ENCODE measurements around the gene VN1R5.
"Not testable (repeated sequence)": the region's sequence is repeated elsewhere in the genome, so short reads cannot be mapped to it uniquely, and the experiment has no call there.

Gene VN1R5

GRCh38 chr1:247255772-247256171 is at the start of gene VN1R5:
VN1R5 (plus strand) TSS chr1:247256072.
- not testable (repeated sequence) for DNase-seq

- peak; percentile 26 for DNase-seq
Measured at GRCh38 chr1:247209396-247209795, 46.5 kb upstream of the VN1R5 start.

GRCh38 chr1:247210062-247210375 is 45.9 kb upstream of the VN1R5 start:
- no peak for DNase-seq

GRCh38 chr1:247210376-247211117 is 45.3 kb upstream of the VN1R5 start:
- DNase-seq, result peak; percentile 87

GRCh38 chr1:247211339-247211738 is 44.5 kb upstream of the VN1R5 start:
- DNase-seq, result no peak

GRCh38 chr1:247212012-247212411 is 43.9 kb upstream of the VN1R5 start:
- DNase-seq, result no peak

- no peak for DNase-seq
Measured at GRCh38 chr1:247212627-247213617, 43.0 kb upstream of the VN1R5 start.

- DNase-seq, result no peak
Measured at GRCh38 chr1:247216261-247216660, 39.6 kb upstream of the VN1R5 start.

GRCh38 chr1:247218121-247218651 is 37.7 kb upstream of the VN1R5 start:
- DNase-seq, result no peak

GRCh38 chr1:247220280-247220679 is 35.6 kb upstream of the VN1R5 start:
- DNase-seq, result not testable (repeated sequence)

- no peak for DNase-seq
Measured at GRCh38 chr1:247222840-247223239, 33.0 kb upstream of the VN1R5 start.

- no peak for DNase-seq
Measured at GRCh38 chr1:247224822-247225221, 31.1 kb upstream of the VN1R5 start.

- DNase-seq, result no peak
Measured at GRCh38 chr1:247228133-247228532, 27.7 kb upstream of the VN1R5 start.

- no peak for DNase-seq
Measured at GRCh38 chr1:247241691-247242090, 14.2 kb upstream of the VN1R5 start.

GRCh38 chr1:247243524-247244137 is 12.2 kb upstream of the VN1R5 start:
- DNase-seq, result no peak

GRCh38 chr1:247246325-247247115 is 9.4 kb upstream of the VN1R5 start:
- no peak for DNase-seq

- no peak for DNase-seq
Measured at GRCh38 chr1:247247568-247247967, 8.3 kb upstream of the VN1R5 start.

- DNase-seq, result no peak
Measured at GRCh38 chr1:247266053-247266452, 10.2 kb downstream of the VN1R5 start.

GRCh38 chr1:247268390-247269045 is 12.6 kb downstream of the VN1R5 start:
- DNase-seq, result no peak

- no peak for DNase-seq
Measured at GRCh38 chr1:247269133-247269532, 13.3 kb downstream of the VN1R5 start.

GRCh38 chr1:247270003-247270402 is 14.1 kb downstream of the VN1R5 start:
- no peak for DNase-seq

- no peak for DNase-seq
Measured at GRCh38 chr1:247273013-247273412, 17.1 kb downstream of the VN1R5 start.

Measured in GF-D8 (cell line).